ENCODE measurements around the gene HEXA. TPM values are rescaled to one million over a fixed set of nuclear protein-coding genes. Genes with fewer than 3 reads are reported as not detected.

The HEXA gene
- polyA plus RNA-seq, 2 of the 4 experiments (the other 2 are of a cell fraction) = 112 to 148 TPM

DNA sequence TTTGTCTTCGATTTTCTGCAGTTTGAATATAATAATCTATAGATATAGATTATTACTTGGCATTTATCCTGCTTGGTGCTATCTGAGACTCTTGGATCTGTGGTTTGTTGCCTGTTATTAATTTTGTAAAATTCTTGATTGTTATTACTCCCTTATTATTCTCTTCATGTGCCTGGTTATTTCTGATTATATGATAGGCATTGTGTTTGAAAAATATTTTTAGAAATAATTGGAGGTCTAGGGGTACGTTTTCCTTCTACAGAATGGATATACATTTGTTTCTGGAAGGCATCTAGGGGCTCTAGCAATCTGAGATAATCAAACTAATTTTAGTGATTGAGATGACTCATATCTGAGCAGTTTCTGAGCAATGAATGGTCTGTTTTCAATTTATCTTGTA is 41.0 kb downstream of the HEXA start:
- no peak overlapping the region for H3K4me3 ChIP-seq
- DNase-seq (ENCODE audit: low read depth in 1 of 2, low spot score in 1 of 2) = no peak
- peaks cover 15% of the 10 kb centered on the region for H3K4me1 ChIP-seq
- POLR2A ChIA-PET = no interaction called here
- no peak overlapping the region for H3K27ac ChIP-seq
- WGBS (ENCODE audit: missing lambda C conversion rate) = 43% methylated on average over 2 of the region's 2 CpGs
- no peak for ATAC-seq
- no peak for FAIRE-seq
- no peaks in the 10 kb centered on the region for H3K9me3 ChIP-seq
- CTCF ChIA-PET = no interaction called here
- TF ChIP-seq HOXA7 (CRISPR knock-in tag; IDR thresholded peaks at IDR 0.05) (no peak), FOSL2 (IDR thresholded peaks at IDR 0.05) (no peak), FOSL2 (CRISPR knock-in tag; IDR thresholded peaks at IDR 0.05) (peak; percentile 25; the same call in 1 of the 2 replicates)
- H3K4me2 ChIP-seq = no peak overlapping the region

- no peak; a peak in 1 of 6 replicates for ATAC-seq
- Histone ChIP-seq H3K27ac (no peak overlapping the region), H3K4me2 (no peak overlapping the region), H3K4me1 (no peaks in the 10 kb centered on the region), H3K9me3 (no peaks in the 10 kb centered on the region), H3K4me3 (no peak overlapping the region)
- WGBS (ENCODE audit: missing lambda C conversion rate) = 79% methylated on average over 3 of the region's 3 CpGs
- no peak for TF ChIP-seq NR3C1 (IDR thresholded peaks at IDR 0.05)
- TF ChIP-seq CTCF (IDR thresholded peaks at IDR 0.05) = no peak
- TF ChIP-seq MAZ (IDR thresholded peaks at IDR 0.05; ENCODE audit: borderline replicate concordance, low read depth, low read length) = no peak
- TF ChIP-seq ZFP36 (IDR thresholded peaks at IDR 0.05; ENCODE audit: borderline replicate concordance, partially characterized antibody) = no peak
- TF ChIP-seq, protein P1, sequence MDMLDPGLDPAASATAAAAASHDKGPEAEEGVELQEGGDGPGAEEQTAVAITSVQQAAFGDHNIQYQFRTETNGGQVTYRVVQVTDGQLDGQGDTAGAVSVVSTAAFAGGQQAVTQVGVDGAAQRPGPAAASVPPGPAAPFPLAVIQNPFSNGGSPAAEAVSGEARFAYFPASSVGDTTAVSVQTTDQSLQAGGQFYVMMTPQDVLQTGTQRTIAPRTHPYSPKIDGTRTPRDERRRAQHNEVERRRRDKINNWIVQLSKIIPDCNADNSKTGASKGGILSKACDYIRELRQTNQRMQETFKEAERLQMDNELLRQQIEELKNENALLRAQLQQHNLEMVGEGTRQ (IDR thresholded peaks at IDR 0.05) = no peak
- no peak for TF ChIP-seq HOXB5 (CRISPR knock-in tag; IDR thresholded peaks at IDR 0.05)
- no peak for TF ChIP-seq CBX8 (IDR thresholded peaks at IDR 0.05)
- no peak for TF ChIP-seq TFCP2L1 (CRISPR knock-in tag; IDR thresholded peaks at IDR 0.05)
- no peak for TF ChIP-seq TP53 (CRISPR knock-in tag; IDR thresholded peaks at IDR 0.05)
- CTCF ChIA-PET = interaction anchor here (0.6 to 4.2 kb wide), 3 partner anchors 10 to 140 kb away, joined by 3 to 23 read pairs (median 6); no protein-coding TSS in a partner anchor
- POLR2A ChIA-PET = interaction anchor here (1.0 kb wide), 1 partner anchor 18 kb away, joined by 3 read pairs; no protein-coding TSS in a partner anchor
- no peak for FAIRE-seq
- DNase-seq (ENCODE audit: low read depth in 1 of 2, low spot score in 1 of 2) = no peak
Measured at GRCh38 chr15:72331021-72331420, 44.8 kb downstream of the HEXA start.

DNA sequence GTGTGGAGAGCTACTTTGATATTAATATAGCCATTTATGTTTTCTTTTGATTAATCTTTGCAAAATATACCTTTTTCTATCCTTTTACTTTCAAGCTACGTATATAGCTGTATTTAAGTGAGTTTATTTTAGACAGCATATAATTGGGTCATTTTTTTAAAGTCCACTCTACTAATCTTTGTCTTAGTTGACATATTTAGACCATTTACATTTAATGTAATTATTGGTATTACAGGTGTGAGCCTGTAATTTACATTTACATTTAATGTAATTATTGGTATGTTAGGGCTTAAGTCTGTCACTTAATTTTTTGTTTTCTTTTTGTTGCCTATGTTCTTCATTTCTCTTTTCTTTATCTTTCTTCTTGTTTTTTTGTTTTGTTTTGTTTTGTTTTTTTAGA is 52.1 kb downstream of the HEXA start:
- Histone ChIP-seq H3K4me2 (no peak overlapping the region), H3K9me3 (peaks cover 11% of the 10 kb centered on the region; the same call in 2 of the 3 replicates), H3K27ac (no peak overlapping the region), H3K4me1 (no peaks in the 10 kb centered on the region), H3K4me3 (no peak overlapping the region)
- CTCF ChIA-PET = interaction anchor here (1.1 to 2.3 kb wide), 4 partner anchors 10 to 348 kb away, joined by 3 to 15 read pairs (median 3); no protein-coding TSS in a partner anchor
- WGBS (ENCODE audit: missing lambda C conversion rate) = 47% methylated on average over 1 of the region's 1 CpG
- POLR2A ChIA-PET = interaction anchor here (1.1 kb wide), 1 partner anchor 149 kb away, joined by 4 read pairs; no protein-coding TSS in a partner anchor
- FAIRE-seq (peak; percentile 32), DNase-seq (ENCODE audit: low read depth in 1 of 2, low spot score in 1 of 2) (no peak), ATAC-seq (no peak)
- no peak for TF ChIP-seq CEBPB (IDR thresholded peaks at IDR 0.05)

GRCh38 chr15:72319985-72320671 is 55.7 kb downstream of the HEXA start, which contains the start of gene CELF6:
TSS of gene CELF6 (minus strand) at chr15:72320157. CDS start at chr15:72319874, 283 bp downstream.
- POLR2A ChIA-PET = interaction anchor here (1.0 to 1.3 kb wide), 2 partner anchors 20 to 153 kb away, joined by 3 to 4 read pairs; no protein-coding TSS in a partner anchor
- peak; percentile 72 to 81 for ATAC-seq
- H3K4me3 ChIP-seq = peak within 1 kb of the TSS; percentile 64
- TF ChIP-seq HOXB13 (CRISPR knock-in tag; IDR thresholded peaks at IDR 0.05; ENCODE audit: low read depth) (peak; percentile 49; the same call in 1 of the 2 replicates), E2F6 (IDR thresholded peaks at IDR 0.05; ENCODE audit: borderline replicate concordance, low read depth) (peak; percentile 71), REST (IDR thresholded peaks at IDR 0.05) (0 out of 2 replicates have a peak, but pooled peaks have one; percentile 23), FOSB (CRISPR knock-in tag; IDR thresholded peaks at IDR 0.05) (no peak), FOSL2 (IDR thresholded peaks at IDR 0.05) (no peak), FOSL2 (CRISPR knock-in tag; IDR thresholded peaks at IDR 0.05) (0 out of 2 replicates have a peak, but pooled peaks have one; percentile 3)
- TF ChIP-seq, protein P2, sequence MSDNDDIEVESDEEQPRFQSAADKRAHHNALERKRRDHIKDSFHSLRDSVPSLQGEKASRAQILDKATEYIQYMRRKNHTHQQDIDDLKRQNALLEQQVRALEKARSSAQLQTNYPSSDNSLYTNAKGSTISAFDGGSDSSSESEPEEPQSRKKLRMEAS (IDR thresholded peaks at IDR 0.05) = 0 out of 2 replicates have a peak, but pooled peaks have one; percentile 55
- H3K9me3 ChIP-seq = peaks cover 11% of the 10 kb centered on the region; the same call in 2 of the 3 replicates
- CTCF ChIA-PET = interaction anchor here (0.7 to 1.6 kb wide), 5 partner anchors 7 to 120 kb away, joined by 3 to 5 read pairs (median 4); no protein-coding TSS in a partner anchor
- no peaks in the 10 kb centered on the region for H3K4me1 ChIP-seq
- peak within 1 kb of the TSS in 1 of 2 experiments; percentile 68; a peak in 3 of 6 replicates for H3K27ac ChIP-seq
- peak; percentile 75 to 87 for DNase-seq (ENCODE audit: low read depth in 1 of 2, low spot score in 1 of 2)
- no peak for FAIRE-seq
- peak within 1 kb of the TSS; percentile 91 for H3K4me2 ChIP-seq
- 3% methylated on average over 31 of the region's 58 CpGs for WGBS (ENCODE audit: missing lambda C conversion rate)

Measured in A549 (cell line).